H9 (cell line): ENCODE results near the gene TEAD2. TPM values are rescaled to one million over a fixed set of nuclear protein-coding genes. Genes with fewer than 3 reads are reported as not detected.
A peak's percentile ranks its signal among the peaks of the same experiment; 100 is the strongest.

ENCODE experiments used
- DNase-seq: peaks from one replicate; pipeline ENCODE4 v3.0.0-alpha.2; 2017
- H2AFZ ChIP-seq: one replicate; pipeline ENCODE4 v1.6.1; 2013; ENCODE audit warnings: mild to moderate bottlenecking, low read length, control low read depth, moderate library complexity
- H2AK5ac ChIP-seq: 2 replicates; pipeline ENCODE4 v1.6.1; 2013; ENCODE audit warnings: low read length, control low read depth, mixed read lengths; ENCODE audit not compliant: insufficient read length
- H2BK120ac ChIP-seq: one replicate; pipeline ENCODE4 v1.6.1; 2013; ENCODE audit warnings: low read depth, mild to moderate bottlenecking, low read length, control low read depth, inconsistent platforms; ENCODE audit not compliant: poor library complexity, severe bottlenecking
- H2BK12ac ChIP-seq: 2 replicates; pipeline ENCODE4 v1.6.1; 2013; ENCODE audit warnings: low read length, control low read depth, mixed read lengths, low read depth; ENCODE audit not compliant: insufficient read length
- H2BK15ac ChIP-seq: 2 replicates; pipeline ENCODE4 v1.6.1; 2013; ENCODE audit warnings: low read depth, low read length, control low read depth
- H2BK20ac ChIP-seq: one replicate; pipeline ENCODE4 v1.6.1; 2013; ENCODE audit warnings: low read depth, mild to moderate bottlenecking, low read length, control low read depth, inconsistent platforms; ENCODE audit not compliant: poor library complexity, severe bottlenecking
- H2BK5ac ChIP-seq: 2 replicates; pipeline ENCODE4 v1.6.1; 2013; ENCODE audit warnings: low read length, control low read depth, mixed read lengths; ENCODE audit not compliant: insufficient read length
- H3K14ac ChIP-seq: 2 replicates; pipeline ENCODE4 v1.6.1; 2013; ENCODE audit warnings: low read length, control low read depth; ENCODE audit not compliant: insufficient read depth
- H3K18ac ChIP-seq: 2 replicates; pipeline ENCODE4 v1.6.1; 2013; ENCODE audit warnings: low read depth, mild to moderate bottlenecking, mixed read lengths, low read length, control low read depth; ENCODE audit not compliant: insufficient read length
- H3K23ac ChIP-seq: 2 replicates; pipeline ENCODE4 v1.6.1; 2013; ENCODE audit warnings: low read length, control low read depth, mixed read lengths, low read depth; ENCODE audit not compliant: insufficient read length
- H3K23me2 ChIP-seq: 2 replicates; pipeline ENCODE4 v1.6.1; 2013; ENCODE audit warnings: low read depth, mild to moderate bottlenecking, mixed read lengths, low read length, control low read depth; ENCODE audit not compliant: insufficient read length, poor library complexity, severe bottlenecking
- H3K27ac ChIP-seq: 2 replicates; pipeline ENCODE4 v1.5.1; 2013; ENCODE audit warnings: low read length, control low read depth, mixed read lengths, low read depth; ENCODE audit not compliant: insufficient read length
- H3K27me3 ChIP-seq: 2 replicates; pipeline ENCODE4 v1.6.1; 2013; ENCODE audit warnings: low read length, control low read depth, inconsistent platforms; ENCODE audit not compliant: insufficient read depth
- H3K4ac ChIP-seq: 2 replicates; pipeline ENCODE4 v1.6.1; 2013; ENCODE audit warnings: low read depth, mild to moderate bottlenecking, control low read depth, inconsistent platforms, low read length, moderate library complexity
- H3K4me1 ChIP-seq: 2 replicates; pipeline ENCODE4 v1.6.1; 2013; ENCODE audit warnings: low read length, control low read depth, inconsistent platforms; ENCODE audit not compliant: insufficient read depth
- H3K4me2 ChIP-seq: 2 replicates; pipeline ENCODE4 v1.6.1; 2013; ENCODE audit warnings: low read length, control low read depth, mixed read lengths; ENCODE audit not compliant: insufficient read length, insufficient read depth
- H3K56ac ChIP-seq: 2 replicates; pipeline ENCODE4 v1.6.1; 2013; ENCODE audit warnings: low read depth, mild to moderate bottlenecking, mixed read lengths, low read length, control low read depth; ENCODE audit not compliant: insufficient read length
- H3K79me1 ChIP-seq: 2 replicates; pipeline ENCODE4 v1.6.1; 2013; ENCODE audit warnings: low read depth, mild to moderate bottlenecking, moderate library complexity, low read length, control low read depth, inconsistent platforms; ENCODE audit not compliant: insufficient read depth, poor library complexity, severe bottlenecking
- H3K79me2 ChIP-seq: 2 replicates; pipeline ENCODE4 v1.6.1; 2013; ENCODE audit warnings: low read length, control low read depth, inconsistent platforms; ENCODE audit not compliant: insufficient read depth
- H3K9ac ChIP-seq: 2 replicates; pipeline ENCODE4 v1.6.1; 2013; ENCODE audit warnings: low read length, control low read depth, mixed read lengths; ENCODE audit not compliant: insufficient read length; ENCODE audit errors: extremely low read depth
- H3K9me3 ChIP-seq: one replicate; pipeline ENCODE4 v1.6.1; 2013; ENCODE audit warnings: low read depth, low read length, inconsistent platforms; ENCODE audit not compliant: control insufficient read depth
- H3T11ph ChIP-seq: one replicate; pipeline ENCODE4 v1.6.1; 2013; ENCODE audit warnings: mild to moderate bottlenecking, low read length, control low read depth, inconsistent platforms
- H4K20me1 ChIP-seq: one replicate; pipeline ENCODE4 v1.6.1; 2013; ENCODE audit not compliant: control insufficient read depth, insufficient read length, insufficient read depth
- H4K5ac ChIP-seq: 2 replicates; pipeline ENCODE4 v1.6.1; 2013; ENCODE audit warnings: low read depth, mild to moderate bottlenecking, mixed read lengths, low read length, control low read depth; ENCODE audit not compliant: insufficient read length
- H4K8ac ChIP-seq: replicated peaks from 2 replicates; pipeline ENCODE4 v1.6.1; 2013; ENCODE audit warnings: low read length, control low read depth, mixed read lengths, low read depth; ENCODE audit not compliant: insufficient read length
- H4K91ac ChIP-seq: 2 replicates; pipeline ENCODE4 v1.6.1; 2013; ENCODE audit warnings: low read depth, mild to moderate bottlenecking, moderate library complexity, mixed read lengths, low read length, control low read depth; ENCODE audit not compliant: insufficient read length
- H3K27ac Mint-ChIP-seq, 3 experiments: 2 replicates in 2 of 3; 3 replicates in 1 of 3; pipeline ENCODE4 v1.8.0; 2020 to 2021; ENCODE audit warnings: mixed read lengths in 3 of 3, mild to moderate bottlenecking in 1 of 3, moderate library complexity in 1 of 3
- H3K27me3 Mint-ChIP-seq: 2 replicates; pipeline ENCODE4 v1.8.0; 2021; ENCODE audit warnings: low read depth, mild to moderate bottlenecking, moderate library complexity, mixed read lengths
- H3K36me3 Mint-ChIP-seq, 3 experiments: 2 replicates in 2 of 3; 3 replicates in 1 of 3; pipeline ENCODE4 v1.8.0; 2020 to 2021; ENCODE audit warnings: low read depth in 3 of 3, mixed read lengths in 3 of 3; ENCODE audit not compliant: insufficient read depth in 1 of 3
- H3K4me1 Mint-ChIP-seq, 2 experiments: 2 replicates each; pipeline ENCODE4 v1.8.0; 2020; ENCODE audit warnings: mixed read lengths in 2 of 2
- H3K4me3 Mint-ChIP-seq, 2 experiments: 2 replicates in 1 of 2; 3 replicates in 1 of 2; pipeline ENCODE4 v1.8.0; 2020 to 2021; ENCODE audit warnings: mild to moderate bottlenecking in 2 of 2, mixed read lengths in 2 of 2, moderate library complexity in 1 of 2
- H3K9me3 Mint-ChIP-seq, 2 experiments: 2 replicates in 1 of 2; 3 replicates in 1 of 2; pipeline ENCODE4 v1.8.0; 2020; ENCODE audit warnings: mild to moderate bottlenecking in 2 of 2, mixed read lengths in 2 of 2, moderate library complexity in 1 of 2
- WGBS: extraction: QIAGEN DNeasy Blood & Tissue Kit; methylation state at CpG from one replicate; pipeline ENCODE4 v1.1.7; 2013; ENCODE audit warnings: missing lambda C conversion rate, low lambda C conversion rate, mixed read lengths; ENCODE audit not compliant: insufficient read length; ENCODE audit errors: extremely low coverage; 5-methylcytosine and 5-hydroxymethylcytosine counted together
- total RNA-seq: library from RNA; stranded (reverse); gene quantifications from 2 replicates; pipeline ENCODE4 v1.2.1, GENCODE V29; 2021
- TF ChIP-seq, protein P1 (sequence below): fragments of 200-600 bp; sonication (generic); conservative IDR thresholded peaks from 3 replicates; pipeline ENCODE4 v1.8.0; 2021; ENCODE audit warnings: antibody characterized with exemption, mild to moderate bottlenecking

TEAD2 gene
- total RNA-seq, 1 experiment from 2014 or later = 126 TPM

DNA sequence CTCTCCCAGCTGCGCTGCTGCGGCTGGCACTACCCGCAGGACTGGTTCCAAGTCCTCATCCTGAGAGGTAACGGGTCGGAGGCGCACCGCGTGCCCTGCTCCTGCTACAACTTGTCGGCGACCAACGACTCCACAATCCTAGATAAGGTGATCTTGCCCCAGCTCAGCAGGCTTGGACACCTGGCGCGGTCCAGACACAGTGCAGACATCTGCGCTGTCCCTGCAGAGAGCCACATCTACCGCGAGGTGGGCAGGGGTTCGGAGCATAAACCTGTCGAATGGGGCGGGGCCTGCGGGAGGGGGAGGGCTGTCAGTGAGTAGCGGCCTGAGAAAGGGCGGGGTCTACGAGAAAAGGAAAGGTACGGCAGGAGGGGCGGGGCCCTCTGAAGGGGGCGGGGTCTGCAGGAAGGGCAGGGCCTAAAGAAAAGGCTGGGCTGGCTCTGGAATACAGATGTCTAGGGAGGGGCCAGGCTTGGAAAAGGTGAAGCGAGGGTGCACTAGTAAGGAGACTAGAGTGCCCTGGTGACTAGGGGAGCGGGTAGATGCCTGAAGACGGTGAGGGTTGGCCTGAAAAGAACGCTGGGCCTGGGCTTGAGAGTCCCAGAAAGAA is 23.4 kb downstream of the TEAD2 start:
- no peak overlapping the region for H2AFZ ChIP-seq
- Mint-ChIP-seq H3K27me3 (peaks cover 18% of the 10 kb centered on the region), H3K4me3 (peak overlapping the region; percentile 61 to 83), H3K4me1 (peaks cover 20 to 36% of the 10 kb centered on the region in 2 experiments), H3K27ac (peak overlapping the region in 2 of 3 experiments; percentile 86 to 97; a peak in 4 of 7 replicates), H3K9me3 (peaks cover 0 to 3% of the 10 kb centered on the region in 2 experiments; a peak in 2 of 5 replicates), H3K36me3 (peaks cover 16 to 54% (median 36%) of the 10 kb centered on the region in 3 experiments)
- peaks cover 3% of the 10 kb centered on the region; the same call in 1 of the 2 replicates for H3K27me3 ChIP-seq
- H3K56ac ChIP-seq = no peak overlapping the region
- TF ChIP-seq, protein P1, sequence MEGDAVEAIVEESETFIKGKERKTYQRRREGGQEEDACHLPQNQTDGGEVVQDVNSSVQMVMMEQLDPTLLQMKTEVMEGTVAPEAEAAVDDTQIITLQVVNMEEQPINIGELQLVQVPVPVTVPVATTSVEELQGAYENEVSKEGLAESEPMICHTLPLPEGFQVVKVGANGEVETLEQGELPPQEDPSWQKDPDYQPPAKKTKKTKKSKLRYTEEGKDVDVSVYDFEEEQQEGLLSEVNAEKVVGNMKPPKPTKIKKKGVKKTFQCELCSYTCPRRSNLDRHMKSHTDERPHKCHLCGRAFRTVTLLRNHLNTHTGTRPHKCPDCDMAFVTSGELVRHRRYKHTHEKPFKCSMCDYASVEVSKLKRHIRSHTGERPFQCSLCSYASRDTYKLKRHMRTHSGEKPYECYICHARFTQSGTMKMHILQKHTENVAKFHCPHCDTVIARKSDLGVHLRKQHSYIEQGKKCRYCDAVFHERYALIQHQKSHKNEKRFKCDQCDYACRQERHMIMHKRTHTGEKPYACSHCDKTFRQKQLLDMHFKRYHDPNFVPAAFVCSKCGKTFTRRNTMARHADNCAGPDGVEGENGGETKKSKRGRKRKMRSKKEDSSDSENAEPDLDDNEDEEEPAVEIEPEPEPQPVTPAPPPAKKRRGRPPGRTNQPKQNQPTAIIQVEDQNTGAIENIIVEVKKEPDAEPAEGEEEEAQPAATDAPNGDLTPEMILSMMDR = 0 out of 3 replicates have a peak, but pooled peaks have one; percentile 22
- H3K79me2 ChIP-seq = no peaks in the 10 kb centered on the region
- H2BK20ac ChIP-seq = no peak overlapping the region
- no peak overlapping the region for H3K27ac ChIP-seq
- H2BK120ac ChIP-seq = no peak overlapping the region
- no peak overlapping the region for H3T11ph ChIP-seq
- H2AK5ac ChIP-seq = no peak overlapping the region
- H2BK15ac ChIP-seq = no peak overlapping the region
- no peaks in the 10 kb centered on the region for H3K9me3 ChIP-seq
- no peak overlapping the region for H3K4ac ChIP-seq
- H3K79me1 ChIP-seq = no peaks in the 10 kb centered on the region
- peak overlapping the region; percentile 68 for H3K4me2 ChIP-seq
- no peak overlapping the region for H2BK12ac ChIP-seq
- peak; percentile 98 for DNase-seq
- no peaks in the 10 kb centered on the region for H4K20me1 ChIP-seq
- H3K9ac ChIP-seq = no peak overlapping the region
- H3K18ac ChIP-seq = no peak overlapping the region
- H4K91ac ChIP-seq = no peak overlapping the region
- H3K23me2 ChIP-seq = peaks cover 12% of the 10 kb centered on the region
- H3K14ac ChIP-seq = 0 out of 2 replicates have a peak overlapping the region, but pooled peaks have one; percentile 48
- H3K23ac ChIP-seq = no peak overlapping the region
- peaks cover 2% of the 10 kb centered on the region; the same call in 1 of the 2 replicates for H3K4me1 ChIP-seq
- no CpG with 5 or more reads among the region's 30 CpGs for whole genome bisulfite sequencing
- H4K8ac ChIP-seq = no peak overlapping the region
- H4K5ac ChIP-seq = no peak overlapping the region
- H2BK5ac ChIP-seq = no peak overlapping the region
